Activated naive CD8-positive, alpha-beta T cell treated with anti-CD3 and anti-CD28 coated beads, Interleukin-2, amount 50 U/mL, for 16 hours (primary cell): ENCODE data around the gene ZBTB12.
"Not testable (repeated sequence)": the region's sequence is repeated elsewhere in the genome, so short reads cannot be mapped to it uniquely, and the experiment has no call there.

ENCODE experiments used
- DNase-seq: peaks from one replicate; pipeline ENCODE4 v3.0.0-alpha.2; 2020; ENCODE audit warnings: low read depth, low spot score

The ZBTB12 gene

GRCh38 chr6:31922942-31923341 lies 21.1 kb upstream of the ZBTB12 start:
- no peak for DNase-seq

- DNase-seq = no peak
These were observed 18.9 kb upstream of the ZBTB12 start for GRCh38 chr6:31920811-31921210.

- no peak for DNase-seq
These were observed 17.9 kb upstream of the ZBTB12 start for GRCh38 chr6:31919624-31920303.

GRCh38 chr6:31918069-31918720 lies 16.3 kb upstream of the ZBTB12 start:
- no peak for DNase-seq

GRCh38 chr6:31915756-31916155 lies 13.9 kb upstream of the ZBTB12 start:
- DNase-seq = no peak

GRCh38 chr6:31915351-31915750 lies 13.5 kb upstream of the ZBTB12 start:
- no peak for DNase-seq

GRCh38 chr6:31911826-31912585 lies 10.1 kb upstream of the ZBTB12 start:
- no peak for DNase-seq

GRCh38 chr6:31909298-31909697 lies 7.4 kb upstream of the ZBTB12 start:
- DNase-seq = not testable (repeated sequence)

- DNase-seq = no peak
These were observed 6.9 kb upstream of the ZBTB12 start for GRCh38 chr6:31908791-31909190.

- not testable (repeated sequence) for DNase-seq
These were observed 6.4 kb upstream of the ZBTB12 start for GRCh38 chr6:31908255-31908654.

GRCh38 chr6:31907158-31907813 lies 5.4 kb upstream of the ZBTB12 start:
- no peak for DNase-seq

GRCh38 chr6:31906727-31907126 lies 4.8 kb upstream of the ZBTB12 start:
- not testable (repeated sequence) for DNase-seq

GRCh38 chr6:31906122-31906521 lies 4.2 kb upstream of the ZBTB12 start:
- DNase-seq = no peak

- no peak for DNase-seq
These were observed 3.2 kb upstream of the ZBTB12 start for GRCh38 chr6:31905041-31905440.

GRCh38 chr6:31903957-31904356 lies 2.1 kb upstream of the ZBTB12 start:
- no peak for DNase-seq

GRCh38 chr6:31901415-31901952 lies 402 bp downstream of the ZBTB12 start:
- peak; percentile 59 for DNase-seq

GRCh38 chr6:31900917-31901414 lies 920 bp downstream of the ZBTB12 start:
- DNase-seq = no peak

- no peak for DNase-seq
These were observed 1.8 kb downstream of the ZBTB12 start for GRCh38 chr6:31899882-31900722.

GRCh38 chr6:31899215-31899614 lies 2.7 kb downstream of the ZBTB12 start:
- DNase-seq = no peak

- no peak for DNase-seq
These were observed 3.4 kb downstream of the ZBTB12 start for GRCh38 chr6:31898383-31899011.
